Fibroblast of skin of right quadriceps (primary cell): ENCODE results near the gene WDR45.
"Not testable (repeated sequence)": the region's sequence is repeated elsewhere in the genome, so short reads cannot be mapped to it uniquely, and the experiment has no call there.

Experiments
- DNase-seq: peaks from one replicate; pipeline ENCODE4 v3.0.0-alpha.2; 2013

WDR45 gene

GRCh38 chrX:49079489-49080428 is at the start of gene WDR45:
Gene WDR45 (minus strand): TSS chrX:49079887. CDS start chrX:49078095, 1,792 bp downstream.
- peak; percentile 72 for DNase-seq

- DNase-seq, result no peak
Measured at GRCh38 chrX:49129427-49129826, 49.7 kb upstream of the WDR45 start.

GRCh38 chrX:49127742-49128258 is 48.1 kb upstream of the WDR45 start:
- DNase-seq, result not testable (repeated sequence)

- no peak for DNase-seq
Measured at GRCh38 chrX:49122499-49122898, 42.8 kb upstream of the WDR45 start.

- no peak for DNase-seq
Measured at GRCh38 chrX:49120091-49120490, 40.4 kb upstream of the WDR45 start.

- no peak for DNase-seq
Measured at GRCh38 chrX:49117581-49117980, 37.9 kb upstream of the WDR45 start.

- DNase-seq, result no peak
Measured at GRCh38 chrX:49116716-49117115, 37.0 kb upstream of the WDR45 start.

GRCh38 chrX:49116076-49116475 is 36.4 kb upstream of the WDR45 start:
- no peak for DNase-seq

DNA sequence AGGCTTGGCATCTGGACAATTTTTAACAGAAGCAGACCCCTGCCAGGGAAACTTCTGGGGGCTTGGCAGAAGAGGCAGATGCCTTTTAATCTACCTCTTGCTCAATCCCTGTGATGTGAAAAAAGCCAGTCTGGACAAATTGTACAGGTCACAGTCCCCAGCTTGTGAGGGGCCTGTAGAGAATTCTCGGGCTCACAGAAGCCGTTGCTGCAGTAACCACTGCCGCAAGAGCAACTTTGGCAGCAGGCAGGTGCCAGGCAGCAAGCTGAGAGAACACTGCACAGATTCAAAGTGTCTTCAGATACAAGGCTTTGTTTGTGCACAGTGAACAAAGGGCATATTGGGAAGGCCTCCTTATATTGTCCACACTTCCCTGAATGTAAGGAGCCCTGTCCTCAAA is 32.1 kb upstream of the WDR45 start:
- no peak for DNase-seq

- DNase-seq, result no peak
Measured at GRCh38 chrX:49110417-49110816, 30.7 kb upstream of the WDR45 start.

DNA sequence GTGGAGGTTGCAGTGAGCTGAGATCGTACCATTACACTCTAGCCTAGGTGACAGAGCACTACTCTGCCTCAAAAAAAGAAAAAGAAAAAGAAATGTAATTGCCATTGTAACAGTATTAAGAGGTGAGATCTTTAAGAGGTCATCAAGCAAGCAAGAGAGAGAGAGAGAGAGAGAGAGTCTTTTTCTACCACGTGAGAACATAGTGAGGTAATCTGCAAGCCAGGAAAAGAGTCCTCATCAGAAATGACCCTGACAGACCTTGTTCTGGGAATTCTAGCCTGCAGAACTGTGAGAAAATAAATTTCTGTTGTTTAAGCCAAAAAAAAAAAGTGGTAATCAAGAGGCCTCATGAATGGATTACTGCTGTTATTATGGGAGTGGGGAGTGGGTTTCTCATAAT is 29.0 kb upstream of the WDR45 start:
- no peak for DNase-seq

- DNase-seq, result peak; percentile 23
Measured at GRCh38 chrX:49106930-49107329, 27.2 kb upstream of the WDR45 start.

- DNase-seq, result no peak
Measured at GRCh38 chrX:49106296-49106695, 26.6 kb upstream of the WDR45 start.

GRCh38 chrX:49103637-49104036 is 23.9 kb upstream of the WDR45 start:
- DNase-seq, result no peak

DNA sequence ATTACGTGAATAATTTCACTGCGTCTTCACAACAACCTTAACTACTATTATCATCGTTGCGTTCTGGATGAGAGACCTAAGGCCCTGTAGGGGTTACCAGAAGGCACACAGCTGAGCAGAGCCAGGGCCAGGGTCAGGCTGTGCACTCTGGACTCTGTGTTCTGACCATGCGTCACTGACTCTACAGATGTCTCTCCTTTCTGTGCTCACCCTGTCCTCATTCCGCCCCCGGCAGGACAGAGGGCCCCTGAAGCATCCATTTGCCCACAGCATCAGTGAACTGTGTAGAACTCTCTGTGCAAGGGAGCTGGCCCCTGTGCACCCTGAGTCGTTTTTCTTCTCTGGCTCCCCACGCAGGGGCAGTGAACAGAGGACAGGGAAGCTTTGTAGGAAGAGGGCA is 22.5 kb upstream of the WDR45 start:
- DNase-seq, result no peak

DNA sequence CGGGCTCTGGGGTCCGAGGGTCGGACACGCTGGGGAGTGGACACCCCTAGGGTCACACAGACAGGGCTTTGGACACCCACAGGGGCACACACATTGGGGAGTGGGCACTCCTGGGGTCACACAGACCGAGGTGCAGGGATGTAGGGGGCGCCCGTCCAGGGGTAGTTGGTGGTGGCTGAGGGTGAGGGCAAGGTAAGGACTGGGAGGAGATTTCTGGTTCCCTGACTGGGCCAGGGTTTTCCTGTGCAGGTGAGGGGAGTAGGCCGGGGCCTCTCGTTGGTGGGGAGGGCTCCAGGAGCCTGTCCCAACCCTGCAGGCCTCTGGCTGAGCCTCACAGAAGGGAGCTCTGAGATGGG is 21.9 kb upstream of the WDR45 start:
- DNase-seq, result no peak

DNA sequence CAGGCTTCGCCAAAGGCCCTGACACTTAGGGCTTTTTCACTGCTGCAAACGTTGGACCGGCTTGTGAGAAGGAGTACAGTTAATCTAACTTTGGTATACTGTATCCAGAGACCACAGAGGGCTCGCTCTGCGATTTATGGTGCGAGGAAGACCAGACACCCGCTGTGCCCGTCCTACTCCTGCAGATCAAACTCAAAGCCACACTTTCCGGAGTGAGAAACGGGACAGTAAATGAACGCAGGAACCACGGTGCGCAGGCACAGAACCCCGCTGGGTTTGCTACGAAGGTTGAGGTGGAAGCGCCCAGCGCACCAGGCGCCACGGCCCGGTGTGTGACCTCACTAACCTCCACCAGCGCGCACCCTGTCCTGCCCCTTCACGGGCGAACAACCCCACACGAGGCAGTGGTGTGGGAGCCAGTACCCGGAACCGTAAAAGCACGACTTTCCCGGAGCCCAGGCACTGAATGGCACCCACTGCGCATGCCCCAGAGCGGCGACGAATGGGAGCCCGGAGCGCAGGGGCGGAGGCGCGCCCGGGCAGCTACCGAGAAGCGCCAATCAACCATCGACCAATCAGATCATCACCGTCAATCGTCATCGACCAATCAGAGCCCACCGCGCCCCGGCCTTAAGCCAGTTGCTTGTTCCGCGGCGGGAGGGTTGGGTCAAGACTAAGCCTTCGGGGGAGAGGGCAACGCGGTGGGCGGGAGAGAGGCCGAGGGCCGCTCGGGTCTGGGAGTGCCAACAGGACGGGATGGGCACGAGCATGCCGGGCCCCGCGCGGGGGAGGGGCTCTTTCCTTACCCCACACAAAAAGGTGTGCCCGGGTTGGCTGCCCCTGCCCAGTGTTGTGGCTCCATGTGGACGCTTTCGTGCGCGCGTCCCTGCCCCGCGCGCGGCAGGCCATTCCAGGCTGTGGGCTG is 21.3 kb upstream of the WDR45 start:
- DNase-seq, result peak; percentile 88

DNA sequence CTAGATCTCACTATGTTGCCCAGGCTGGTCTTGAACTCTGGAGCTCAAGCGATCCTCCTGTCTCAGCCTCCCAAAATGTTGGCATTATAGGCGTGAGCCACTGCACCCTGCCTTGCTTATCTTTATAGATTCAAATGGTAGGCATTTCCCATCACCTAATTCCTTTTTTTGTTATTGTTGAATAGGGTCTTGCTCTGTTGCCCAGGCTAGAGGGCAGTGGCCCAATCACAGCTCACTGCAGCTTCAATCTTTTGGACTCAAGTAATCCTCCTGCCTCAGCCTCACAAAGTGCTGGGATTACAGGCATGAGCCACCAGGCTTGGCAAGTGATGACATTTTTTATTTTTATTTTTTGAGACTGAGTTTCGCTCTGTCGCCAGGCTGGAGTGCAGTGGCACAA is 16.7 kb upstream of the WDR45 start:
- DNase-seq, result no peak

DNA sequence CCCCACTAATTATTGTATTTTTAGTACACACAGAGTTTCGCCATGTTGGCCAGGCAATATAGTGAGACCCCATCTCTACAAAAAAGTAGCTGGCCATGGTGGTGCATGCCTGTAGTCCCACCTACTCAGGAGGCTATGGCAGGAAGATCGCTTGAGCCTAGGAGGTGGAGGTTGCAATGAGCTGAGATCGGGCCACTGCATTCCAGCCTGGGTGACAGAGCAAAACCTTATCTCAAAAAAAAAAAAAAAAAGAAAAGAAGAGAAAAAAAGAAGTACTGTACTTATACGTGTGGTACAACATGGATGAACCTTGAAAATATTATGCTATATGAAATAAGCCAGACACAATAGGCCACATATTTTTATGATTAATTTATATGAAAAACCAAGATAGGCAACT is 9.9 kb upstream of the WDR45 start:
- no peak for DNase-seq

DNA sequence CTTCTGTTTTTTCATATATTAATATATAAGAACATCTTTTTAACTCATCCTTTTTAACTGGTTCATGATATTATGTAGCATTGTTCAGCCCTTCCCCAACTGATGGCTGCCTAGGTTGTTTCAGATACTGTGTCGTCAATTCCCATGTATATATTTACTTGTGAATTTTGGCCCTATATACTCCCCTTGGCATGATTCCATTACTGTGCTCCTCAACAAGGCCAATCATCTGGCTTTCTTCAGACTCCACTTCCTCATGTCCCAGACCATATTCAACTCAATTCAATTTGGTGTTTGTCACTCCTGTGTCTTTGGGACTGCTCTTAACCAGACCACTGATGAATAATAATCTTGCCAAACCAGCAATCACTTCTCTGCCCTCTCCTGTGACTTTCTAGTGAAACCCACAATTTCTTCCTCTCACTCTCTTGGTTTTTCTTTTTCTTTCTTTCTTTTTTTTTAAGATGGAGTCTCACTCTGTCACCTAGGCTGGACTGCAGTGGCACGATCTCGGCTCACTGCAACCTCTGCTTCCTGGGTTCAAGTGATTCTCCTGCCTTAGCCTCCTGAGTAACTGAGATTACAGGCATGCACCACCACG is 2.7 kb upstream of the WDR45 start:
- no peak for DNase-seq

- no peak for DNase-seq
Measured at GRCh38 chrX:49077941-49078340, 1.7 kb downstream of the WDR45 start.

DNA sequence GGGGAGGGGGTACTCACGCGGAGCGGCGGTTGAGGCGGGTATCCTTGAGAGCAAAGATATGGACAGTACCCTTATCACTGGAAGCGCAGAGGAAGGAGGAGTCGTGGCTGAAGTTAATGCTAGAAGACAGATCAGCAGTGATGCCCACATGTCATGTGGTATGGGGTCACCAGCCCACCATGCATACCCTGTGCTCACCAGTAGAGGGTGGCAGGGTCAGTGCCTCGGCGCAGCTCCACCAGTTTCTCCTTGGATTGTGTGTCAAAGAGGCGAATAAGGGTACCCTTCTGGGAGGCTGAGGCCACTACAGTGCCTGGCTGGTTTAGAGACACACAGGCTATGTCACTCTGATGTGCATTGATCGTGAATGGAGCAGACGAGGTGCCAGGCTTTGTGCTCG is 4.3 kb downstream of the WDR45 start:
- DNase-seq, result no peak
